Natural killer cell (primary cell): ENCODE data around the gene TMED8. TPM values are rescaled to one million over a fixed set of nuclear protein-coding genes. Genes with fewer than 3 reads are reported as not detected.

Experiments used
- ATAC-seq, 3 donors: fragments of 150-1000 bp in 2 of 3; fragments of 200-7000 bp in 1 of 3; cut with Tn5 transposase; 1 replicate in 1 of 3; 2 replicates in 2 of 3; pipeline ENCODE4 v1.10.0; 2021; ENCODE audit warnings: mild to moderate bottlenecking in 2 of 3, moderate library complexity in 2 of 3
- DNase-seq, 2 donors: peaks; one replicate each; pipeline versions ENCODE4 v3.0.0 to v3.0.0-alpha.2; 2013 to 2021; ENCODE audit warnings: mixed read lengths in 1 of 2
- H3K27ac ChIP-seq: one replicate; pipeline ENCODE4 v1.5.1; 2013; ENCODE audit warnings: mild to moderate bottlenecking, low read length
- H3K27me3 ChIP-seq: one replicate; pipeline ENCODE4 v1.6.1; 2013; ENCODE audit warnings: low read length; ENCODE audit not compliant: control insufficient read depth, insufficient read depth
- H3K36me3 ChIP-seq: one replicate; pipeline ENCODE4 v1.6.1; 2013; ENCODE audit warnings: low read length; ENCODE audit not compliant: control insufficient read depth, insufficient read depth
- H3K4me1 ChIP-seq: one replicate; pipeline ENCODE4 v1.6.1; 2013; ENCODE audit warnings: low read length; ENCODE audit not compliant: control insufficient read depth, insufficient read depth
- H3K4me3 ChIP-seq: one replicate; pipeline ENCODE4 v1.5.1; 2013; ENCODE audit warnings: low read length
- H3K9me3 ChIP-seq: one replicate; pipeline ENCODE4 v1.6.1; 2013; ENCODE audit warnings: low read length; ENCODE audit not compliant: control insufficient read depth, insufficient read depth
- H3K27ac Mint-ChIP-seq, 2 donors: one replicate each; pipeline ENCODE4 v1.8.0; 2022; ENCODE audit warnings: mild to moderate bottlenecking in 2 of 2, mixed read lengths in 2 of 2, moderate library complexity in 1 of 2
- H3K27me3 Mint-ChIP-seq, 2 donors: one replicate each; pipeline ENCODE4 v1.8.0; 2022; ENCODE audit warnings: low read depth in 2 of 2, mixed read lengths in 2 of 2
- H3K36me3 Mint-ChIP-seq: one replicate; pipeline ENCODE4 v1.8.0; 2022; ENCODE audit warnings: mixed read lengths
- H3K4me1 Mint-ChIP-seq, 2 donors: one replicate each; pipeline ENCODE4 v1.8.0; 2022; ENCODE audit warnings: mixed read lengths in 2 of 2
- H3K4me3 Mint-ChIP-seq: one replicate; pipeline ENCODE4 v1.8.0; 2022; ENCODE audit warnings: mild to moderate bottlenecking, moderate library complexity, mixed read lengths
- H3K9me3 Mint-ChIP-seq, 2 donors: one replicate each; pipeline ENCODE4 v1.8.0; 2022; ENCODE audit warnings: mixed read lengths in 2 of 2
- WGBS: methylation state at CpG from one replicate; pipeline ENCODE4 v1.1.7; 2013; ENCODE audit warnings: missing lambda C conversion rate; ENCODE audit not compliant: insufficient coverage; 5-methylcytosine and 5-hydroxymethylcytosine counted together
- intact Hi-C: fragments of 100-400 bp; cut with micrococcal nuclease; formaldehyde crosslinking; loops from one replicate; pipeline ENCODE4 v1.14.2; 2022
- total RNA-seq, 4 donors: library from RNA; stranded (reverse); fragments of 120-200 nt in 1 of 4; gene quantifications; one replicate each; pipeline versions ENCODE4 v1.2.3 to v1.2.4, GENCODE V29; 2013 to 2022
- TF ChIP-seq, protein P1 (sequence below): fragments of 200-600 bp; IDR thresholded peaks from one replicate; pipeline ENCODE4 v1.8.0; 2022; ENCODE audit warnings: antibody characterized with exemption

Gene TMED8
- total RNA-seq, 3 donors from 2014 or later (not counting 1 experiment from before 2014, with no cell fraction given), result 8.0 to 9.3 (median 9.1) TPM

- Histone ChIP-seq H3K9me3 (no peaks in the 10 kb centered on the region), H3K27ac (no peak overlapping the region), H3K27me3 (no peaks in the 10 kb centered on the region), H3K4me1 (peaks cover 4% of the 10 kb centered on the region), H3K36me3 (no peaks in the 10 kb centered on the region), H3K4me3 (no peak overlapping the region)
- TF ChIP-seq, protein P1, sequence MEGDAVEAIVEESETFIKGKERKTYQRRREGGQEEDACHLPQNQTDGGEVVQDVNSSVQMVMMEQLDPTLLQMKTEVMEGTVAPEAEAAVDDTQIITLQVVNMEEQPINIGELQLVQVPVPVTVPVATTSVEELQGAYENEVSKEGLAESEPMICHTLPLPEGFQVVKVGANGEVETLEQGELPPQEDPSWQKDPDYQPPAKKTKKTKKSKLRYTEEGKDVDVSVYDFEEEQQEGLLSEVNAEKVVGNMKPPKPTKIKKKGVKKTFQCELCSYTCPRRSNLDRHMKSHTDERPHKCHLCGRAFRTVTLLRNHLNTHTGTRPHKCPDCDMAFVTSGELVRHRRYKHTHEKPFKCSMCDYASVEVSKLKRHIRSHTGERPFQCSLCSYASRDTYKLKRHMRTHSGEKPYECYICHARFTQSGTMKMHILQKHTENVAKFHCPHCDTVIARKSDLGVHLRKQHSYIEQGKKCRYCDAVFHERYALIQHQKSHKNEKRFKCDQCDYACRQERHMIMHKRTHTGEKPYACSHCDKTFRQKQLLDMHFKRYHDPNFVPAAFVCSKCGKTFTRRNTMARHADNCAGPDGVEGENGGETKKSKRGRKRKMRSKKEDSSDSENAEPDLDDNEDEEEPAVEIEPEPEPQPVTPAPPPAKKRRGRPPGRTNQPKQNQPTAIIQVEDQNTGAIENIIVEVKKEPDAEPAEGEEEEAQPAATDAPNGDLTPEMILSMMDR, result no peak
- Mint-ChIP-seq H3K36me3 (no peaks in the 10 kb centered on the region), H3K4me1 (peaks cover 3% of the 10 kb centered on the region in 2 donors), H3K27ac (no peak overlapping the region), H3K9me3 (no peaks in the 10 kb centered on the region), H3K27me3 (no peaks in the 10 kb centered on the region), H3K4me3 (no peak overlapping the region)
- 100% methylated on average over 1 of the region's 1 CpG for WGBS
- no peak for ATAC-seq
- intact Hi-C loops, result no loop called here
- DNase-seq, result no peak
Measured at GRCh38 chr14:77327111-77327510, 49.8 kb downstream of the TMED8 start.

DNA sequence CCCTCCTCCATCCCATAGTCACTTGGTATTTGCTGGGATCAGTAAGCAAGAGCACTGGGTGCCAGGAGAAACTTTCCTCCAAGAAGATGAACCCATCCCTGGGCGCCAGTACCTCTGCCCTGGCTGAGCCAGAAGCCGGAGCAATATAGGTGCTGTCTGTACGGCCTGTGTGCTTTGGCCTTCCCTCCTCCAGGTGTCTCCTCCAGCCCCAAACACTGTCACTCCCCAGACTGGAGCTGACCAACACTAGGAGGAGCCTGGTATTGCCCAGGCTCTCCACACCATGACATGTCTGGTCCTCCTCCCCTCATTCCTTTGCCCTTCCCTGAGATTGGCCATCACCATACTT, 51.2 kb downstream of the TMED8 start:
- WGBS, result 96% methylated on average over 3 of the region's 3 CpGs
- Mint-ChIP-seq H3K27ac (no peak overlapping the region), H3K4me1 (peaks cover 7% of the 10 kb centered on the region in 2 donors), H3K27me3 (no peaks in the 10 kb centered on the region), H3K4me3 (no peak overlapping the region), H3K9me3 (no peaks in the 10 kb centered on the region), H3K36me3 (no peaks in the 10 kb centered on the region)
- intact Hi-C loops, result no loop called here
- H3K4me3 ChIP-seq, result no peak overlapping the region
- TF ChIP-seq, protein P1, result no peak
- peaks cover 8% of the 10 kb centered on the region for H3K4me1 ChIP-seq
- no peak for ATAC-seq
- H3K27me3 ChIP-seq, result no peaks in the 10 kb centered on the region
- H3K36me3 ChIP-seq, result no peaks in the 10 kb centered on the region
- no peak for DNase-seq
- H3K9me3 ChIP-seq, result no peaks in the 10 kb centered on the region
- no peak overlapping the region for H3K27ac ChIP-seq

DNA sequence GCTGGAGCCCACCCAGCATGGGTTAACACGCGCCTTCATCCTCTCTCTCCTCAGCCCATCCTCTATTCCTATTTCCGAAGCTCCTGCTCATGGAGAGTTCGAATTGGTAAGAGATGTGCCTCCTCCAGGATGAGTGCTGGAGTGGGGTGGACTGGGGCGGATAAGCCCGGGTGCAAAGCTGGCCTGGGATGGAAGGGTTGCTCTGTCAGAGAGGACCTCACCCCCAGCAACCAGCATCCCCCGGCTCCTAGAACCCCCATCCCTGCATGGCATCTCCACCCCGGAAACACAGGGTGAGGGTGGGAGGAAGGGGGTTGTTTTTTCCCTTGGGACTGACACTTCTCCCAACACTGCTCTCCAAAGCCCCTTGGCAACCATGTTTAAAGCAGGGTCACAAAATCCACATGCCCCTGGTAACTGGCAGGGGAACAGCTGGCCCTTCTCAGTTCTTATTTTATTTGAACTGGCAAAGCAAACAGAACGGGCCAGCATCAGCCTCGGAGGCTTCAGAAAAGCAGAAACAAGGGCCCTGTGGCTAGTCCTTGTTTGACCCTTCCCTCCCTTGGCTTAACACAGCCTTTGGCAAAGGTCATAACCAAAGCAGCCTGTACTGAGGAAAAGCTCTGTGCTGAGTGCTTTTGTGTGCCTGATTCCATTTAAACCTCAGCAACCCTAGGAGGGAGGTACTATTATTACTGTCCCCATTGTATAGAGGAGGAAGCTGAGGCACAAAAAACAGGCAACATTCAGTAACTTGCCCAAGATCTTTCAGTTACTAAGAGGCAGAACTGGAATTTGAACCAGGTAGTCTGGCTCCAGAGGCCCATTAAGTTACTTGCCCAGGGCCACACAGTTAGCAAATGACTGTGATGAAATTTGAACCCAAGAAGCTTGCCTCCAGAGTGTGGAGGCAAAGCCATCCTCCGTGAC, 51.8 kb downstream of the TMED8 start:
- Histone ChIP-seq H3K9me3 (no peaks in the 10 kb centered on the region), H3K27ac (no peak overlapping the region), H3K4me1 (peaks cover 9% of the 10 kb centered on the region), H3K4me3 (no peak overlapping the region), H3K27me3 (no peaks in the 10 kb centered on the region), H3K36me3 (no peaks in the 10 kb centered on the region)
- TF ChIP-seq, protein P1, result no peak
- ATAC-seq, result no peak
- Mint-ChIP-seq H3K4me3 (no peak overlapping the region), H3K9me3 (no peaks in the 10 kb centered on the region), H3K4me1 (peaks cover 9 to 11% of the 10 kb centered on the region in 2 donors), H3K27me3 (no peaks in the 10 kb centered on the region), H3K27ac (no peak overlapping the region), H3K36me3 (no peaks in the 10 kb centered on the region)
- DNase-seq, result no peak
- WGBS, result 94% methylated on average over 6 of the region's 11 CpGs
- intact Hi-C loops, result no loop called here
